ENCODE measurements around the gene ACSF2. TPM values are rescaled to one million over a fixed set of nuclear protein-coding genes. Genes with fewer than 3 reads are reported as not detected.

Gene ACSF2
- total RNA-seq, 1 donor from 2014 or later: 34.5 TPM

DNA sequence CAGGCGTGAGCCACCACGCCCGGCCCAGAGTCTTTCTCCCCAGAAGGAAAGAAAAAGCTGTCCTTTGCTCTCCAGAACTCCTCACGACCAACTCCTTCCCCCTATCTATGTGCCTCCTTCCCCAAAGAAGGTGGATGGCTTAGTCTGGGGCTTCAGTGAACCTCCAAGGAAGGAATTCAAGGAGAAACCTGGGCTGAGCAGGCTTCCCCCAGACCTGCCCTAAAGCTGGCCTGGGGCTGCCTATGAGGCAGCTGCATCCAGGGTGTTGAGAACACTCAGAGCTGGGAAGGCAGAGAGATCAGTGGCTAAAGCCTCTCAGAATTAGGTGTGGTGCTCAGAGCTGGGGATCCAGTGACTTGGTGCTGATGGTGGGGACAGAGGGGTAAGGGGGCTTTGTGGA is 3.8 kb downstream of the ACSF2 start:
- TF ChIP-seq CTCF (conservative IDR thresholded peaks at IDR 0.05): no peak
- H3K4me3 Mint-ChIP-seq: no peak overlapping the region
- no peaks in the 10 kb centered on the region for H3K36me3 Mint-ChIP-seq (ENCODE audit: low read depth)
- no peaks in the 10 kb centered on the region for H3K27me3 Mint-ChIP-seq (ENCODE audit: low read depth)
- no peak overlapping the region for H3K27ac Mint-ChIP-seq (ENCODE audit: unreplicated experiment)
- peaks cover 38% of the 10 kb centered on the region for H3K4me1 Mint-ChIP-seq
- no peak for DNase-seq (ENCODE audit: low read depth, low spot score)
- H3K9me3 Mint-ChIP-seq: no peaks in the 10 kb centered on the region

- no peak overlapping the region for H3K27ac Mint-ChIP-seq (ENCODE audit: unreplicated experiment)
- TF ChIP-seq CTCF (conservative IDR thresholded peaks at IDR 0.05): no peak
These were observed 5.0 kb downstream of the ACSF2 start for GRCh38 chr17:50430821-50431618.

DNA sequence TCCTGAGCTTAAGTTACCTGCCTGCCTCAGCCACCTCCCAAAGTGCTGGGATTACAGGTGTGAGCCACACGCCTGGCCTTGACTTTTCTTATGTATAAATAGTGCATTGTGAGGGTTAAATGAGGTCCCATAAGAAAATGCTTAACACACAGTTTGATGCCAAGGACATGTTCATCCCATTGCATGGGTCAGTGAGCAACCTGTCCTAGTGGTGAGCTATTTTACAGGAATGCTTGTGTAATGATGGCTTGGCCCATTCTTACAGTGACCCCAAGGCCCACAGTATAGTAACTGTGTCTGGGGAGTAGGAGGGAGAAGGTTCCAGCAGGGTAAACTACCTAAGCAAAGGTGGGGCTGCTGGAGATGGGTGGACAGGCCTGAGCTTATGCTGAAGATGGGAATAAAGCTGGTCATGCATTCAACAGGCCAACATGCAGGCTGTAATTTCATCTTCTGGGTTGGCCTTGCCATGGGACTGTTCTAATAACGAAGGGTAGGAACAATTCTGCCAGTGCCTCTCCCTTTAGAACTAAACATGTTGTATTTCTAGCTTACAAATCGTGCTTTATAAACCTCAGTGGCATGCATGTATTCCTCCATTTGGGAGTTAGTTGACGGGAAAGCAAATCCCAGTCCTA is 6.2 kb downstream of the ACSF2 start:
- Mint-ChIP-seq H3K4me1 (peaks cover 25% of the 10 kb centered on the region), H3K27ac (ENCODE audit: unreplicated experiment) (no peak overlapping the region), H3K27me3 (ENCODE audit: low read depth) (no peaks in the 10 kb centered on the region), H3K9me3 (no peaks in the 10 kb centered on the region), H3K4me3 (no peak overlapping the region), H3K36me3 (ENCODE audit: low read depth) (no peaks in the 10 kb centered on the region)
- TF ChIP-seq CTCF (conservative IDR thresholded peaks at IDR 0.05): no peak
- no peak for DNase-seq (ENCODE audit: low read depth, low spot score)

More at GRCh38 chr17:50430821-50431618, 5.0 kb downstream of the ACSF2 start:
- Mint-ChIP-seq H3K36me3 (ENCODE audit: low read depth) (no peaks in the 10 kb centered on the region), H3K9me3 (no peaks in the 10 kb centered on the region), H3K27me3 (ENCODE audit: low read depth) (no peaks in the 10 kb centered on the region), H3K4me3 (no peak overlapping the region), H3K4me1 (peaks cover 34% of the 10 kb centered on the region)
- no peak for DNase-seq (ENCODE audit: low read depth, low spot score)

- DNase-seq (ENCODE audit: low read depth, low spot score): no peak
- Mint-ChIP-seq H3K27ac (ENCODE audit: unreplicated experiment) (no peak overlapping the region), H3K36me3 (ENCODE audit: low read depth) (no peaks in the 10 kb centered on the region), H3K27me3 (ENCODE audit: low read depth) (no peaks in the 10 kb centered on the region), H3K4me1 (peaks cover 3% of the 10 kb centered on the region), H3K4me3 (no peak overlapping the region), H3K9me3 (no peaks in the 10 kb centered on the region)
- no peak for TF ChIP-seq CTCF (conservative IDR thresholded peaks at IDR 0.05)
These were observed 11.4 kb downstream of the ACSF2 start for GRCh38 chr17:50437409-50437808.

GRCh38 chr17:50439008-50439407 is 13.0 kb downstream of the ACSF2 start:
- Mint-ChIP-seq H3K27ac (ENCODE audit: unreplicated experiment) (no peak overlapping the region), H3K36me3 (ENCODE audit: low read depth) (no peaks in the 10 kb centered on the region), H3K4me3 (no peak overlapping the region), H3K27me3 (ENCODE audit: low read depth) (no peaks in the 10 kb centered on the region), H3K4me1 (peaks cover 3% of the 10 kb centered on the region), H3K9me3 (no peaks in the 10 kb centered on the region)
- no peak for DNase-seq (ENCODE audit: low read depth, low spot score)
- TF ChIP-seq CTCF (conservative IDR thresholded peaks at IDR 0.05): no peak
